Measurements from ENCODE around the gene DCLK1.

DNA sequence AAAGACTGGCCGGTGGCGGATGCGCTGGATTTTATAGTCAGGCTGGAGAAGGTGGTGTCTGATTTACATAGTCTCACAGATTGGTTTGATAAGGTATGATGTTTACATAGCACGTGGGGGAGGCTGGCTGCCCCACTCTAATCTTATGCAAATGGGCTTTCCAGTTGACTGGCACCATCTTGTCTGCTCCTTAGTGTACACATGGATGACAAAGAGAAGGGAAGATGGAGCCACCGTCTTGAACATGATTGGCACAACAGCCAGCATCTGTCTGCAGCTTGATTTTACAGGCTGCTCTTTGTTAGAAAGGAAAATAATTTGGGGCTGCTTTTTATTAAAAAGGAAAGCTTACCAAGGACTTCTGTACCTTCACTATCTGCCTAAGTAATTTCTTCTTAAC, 389.5 kb downstream of the DCLK1 start:
- TF ChIP-seq, protein P1, sequence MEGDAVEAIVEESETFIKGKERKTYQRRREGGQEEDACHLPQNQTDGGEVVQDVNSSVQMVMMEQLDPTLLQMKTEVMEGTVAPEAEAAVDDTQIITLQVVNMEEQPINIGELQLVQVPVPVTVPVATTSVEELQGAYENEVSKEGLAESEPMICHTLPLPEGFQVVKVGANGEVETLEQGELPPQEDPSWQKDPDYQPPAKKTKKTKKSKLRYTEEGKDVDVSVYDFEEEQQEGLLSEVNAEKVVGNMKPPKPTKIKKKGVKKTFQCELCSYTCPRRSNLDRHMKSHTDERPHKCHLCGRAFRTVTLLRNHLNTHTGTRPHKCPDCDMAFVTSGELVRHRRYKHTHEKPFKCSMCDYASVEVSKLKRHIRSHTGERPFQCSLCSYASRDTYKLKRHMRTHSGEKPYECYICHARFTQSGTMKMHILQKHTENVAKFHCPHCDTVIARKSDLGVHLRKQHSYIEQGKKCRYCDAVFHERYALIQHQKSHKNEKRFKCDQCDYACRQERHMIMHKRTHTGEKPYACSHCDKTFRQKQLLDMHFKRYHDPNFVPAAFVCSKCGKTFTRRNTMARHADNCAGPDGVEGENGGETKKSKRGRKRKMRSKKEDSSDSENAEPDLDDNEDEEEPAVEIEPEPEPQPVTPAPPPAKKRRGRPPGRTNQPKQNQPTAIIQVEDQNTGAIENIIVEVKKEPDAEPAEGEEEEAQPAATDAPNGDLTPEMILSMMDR (IDR thresholded peaks at IDR 0.05) = no peak
- TF ChIP-seq EZH2 (IDR thresholded peaks at IDR 0.05) = no peak
